GM20000 (cell line): ENCODE data around the gene BTNL8.

Source experiments
- DNase-seq: peaks from one replicate; pipeline ENCODE4 v3.0.0; 2012; ENCODE audit warnings: low spot score
- TF ChIP-seq, protein P1 (sequence below): IDR thresholded peaks from 2 replicates; pipeline ENCODE4 v1.5.1; 2012; ENCODE audit warnings: mild to moderate bottlenecking, control low read depth; ENCODE audit errors: extremely low read depth, missing control alignments

The BTNL8 gene

DNA sequence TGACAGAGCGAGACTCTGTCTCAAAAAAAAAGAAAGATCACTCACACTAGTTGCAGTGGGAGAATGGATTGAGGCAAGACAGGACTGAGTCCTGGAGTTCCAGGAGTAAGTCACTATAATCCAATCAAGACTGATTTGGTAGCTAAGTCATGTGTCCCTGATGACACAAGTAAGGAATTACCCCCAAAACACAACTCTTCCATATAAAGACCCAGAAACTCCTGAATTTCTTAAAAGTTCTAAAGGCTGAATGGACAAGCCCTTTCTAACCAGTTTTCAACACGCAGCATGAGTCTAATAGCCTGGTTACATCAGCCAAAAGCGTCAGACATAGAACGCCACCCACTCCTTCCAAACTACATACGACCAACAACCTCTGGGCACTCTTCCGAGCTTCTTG is 40.4 kb upstream of the BTNL8 start:
- no peak for DNase-seq
- TF ChIP-seq, protein P1, sequence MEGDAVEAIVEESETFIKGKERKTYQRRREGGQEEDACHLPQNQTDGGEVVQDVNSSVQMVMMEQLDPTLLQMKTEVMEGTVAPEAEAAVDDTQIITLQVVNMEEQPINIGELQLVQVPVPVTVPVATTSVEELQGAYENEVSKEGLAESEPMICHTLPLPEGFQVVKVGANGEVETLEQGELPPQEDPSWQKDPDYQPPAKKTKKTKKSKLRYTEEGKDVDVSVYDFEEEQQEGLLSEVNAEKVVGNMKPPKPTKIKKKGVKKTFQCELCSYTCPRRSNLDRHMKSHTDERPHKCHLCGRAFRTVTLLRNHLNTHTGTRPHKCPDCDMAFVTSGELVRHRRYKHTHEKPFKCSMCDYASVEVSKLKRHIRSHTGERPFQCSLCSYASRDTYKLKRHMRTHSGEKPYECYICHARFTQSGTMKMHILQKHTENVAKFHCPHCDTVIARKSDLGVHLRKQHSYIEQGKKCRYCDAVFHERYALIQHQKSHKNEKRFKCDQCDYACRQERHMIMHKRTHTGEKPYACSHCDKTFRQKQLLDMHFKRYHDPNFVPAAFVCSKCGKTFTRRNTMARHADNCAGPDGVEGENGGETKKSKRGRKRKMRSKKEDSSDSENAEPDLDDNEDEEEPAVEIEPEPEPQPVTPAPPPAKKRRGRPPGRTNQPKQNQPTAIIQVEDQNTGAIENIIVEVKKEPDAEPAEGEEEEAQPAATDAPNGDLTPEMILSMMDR: no peak

DNA sequence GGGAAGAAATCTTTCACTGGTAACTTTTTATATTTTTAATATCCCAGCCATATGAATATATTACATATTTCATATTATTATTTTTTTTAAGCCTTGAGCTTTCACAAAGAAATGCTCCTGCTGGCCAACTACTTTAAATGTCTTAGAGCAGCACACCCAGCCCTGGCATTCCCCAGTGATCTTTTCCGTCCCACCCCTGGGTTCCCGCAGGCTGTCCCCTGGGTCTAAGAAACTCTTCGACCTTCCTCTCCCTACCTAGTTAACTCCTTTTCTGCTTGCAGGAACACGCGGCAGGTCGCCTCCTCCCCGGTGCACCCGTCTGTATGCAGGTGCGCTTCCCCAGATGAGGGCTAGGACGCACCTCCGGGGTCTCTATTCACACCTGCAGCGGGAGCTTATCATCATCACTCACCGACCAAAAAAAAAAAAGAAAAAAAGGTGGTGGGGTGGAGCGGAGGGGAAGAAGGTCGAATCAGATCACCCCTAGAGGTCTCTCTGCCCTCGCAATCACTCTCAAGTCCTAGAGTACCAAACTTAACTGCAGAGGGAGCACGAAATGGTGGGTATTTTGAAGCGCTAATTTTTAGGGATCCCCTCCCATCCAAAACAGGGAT is 38.6 kb upstream of the BTNL8 start:
- TF ChIP-seq, protein P1: no peak
- peak; percentile 83 for DNase-seq

DNA sequence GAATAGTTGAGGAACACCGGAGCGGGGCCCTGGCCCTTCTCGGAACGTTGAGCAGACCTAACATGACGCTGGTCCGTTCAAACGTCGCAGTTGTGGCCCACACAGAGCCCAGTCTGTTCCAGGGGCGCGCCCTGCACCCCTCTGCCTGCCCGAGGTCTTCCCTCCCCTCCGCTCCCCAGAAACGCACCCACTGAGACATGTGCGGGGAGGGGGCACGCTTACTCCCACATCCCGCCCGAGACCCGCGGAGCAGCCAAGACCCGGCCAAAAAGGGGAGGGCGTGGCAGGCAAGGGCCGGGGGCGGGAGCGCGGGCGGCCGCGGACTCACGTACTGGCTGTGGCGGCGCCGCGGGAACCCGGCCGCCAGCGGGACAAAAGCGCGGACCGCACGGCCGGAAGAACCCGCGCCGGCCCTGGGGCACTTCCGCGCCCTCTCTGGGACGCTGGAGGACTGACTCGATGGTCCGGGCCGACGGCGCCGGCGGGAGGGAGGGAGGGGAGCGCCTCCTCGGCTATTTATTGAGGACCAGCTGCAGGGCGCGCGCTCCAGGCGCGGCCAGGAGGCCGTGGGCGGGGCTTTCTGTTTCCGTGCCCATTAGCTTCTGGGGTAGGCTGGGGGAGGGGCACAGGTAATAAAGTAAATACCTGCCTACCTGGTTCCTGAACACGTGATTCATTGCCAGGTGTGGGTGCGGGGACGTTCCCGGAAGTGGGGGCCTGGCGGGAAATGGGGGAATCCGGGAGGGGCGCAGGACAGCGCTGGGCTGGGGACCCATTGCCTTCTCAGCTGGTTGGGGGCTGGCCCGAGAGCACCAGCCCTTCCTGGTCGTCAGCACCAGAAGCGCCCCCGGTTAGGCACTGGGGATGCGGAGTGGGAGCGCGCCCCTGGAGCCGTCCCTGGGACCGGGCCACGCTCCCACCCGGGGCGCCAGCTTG is 37.8 kb upstream of the BTNL8 start, which contains the start of gene ZFP62:
Gene ZFP62, minus strand, starts transcription at position 390 of the 936 bp plus-strand sequence. Its CDS starts 57 bp downstream, at position 333.
- TF ChIP-seq, protein P1: no peak

DNA sequence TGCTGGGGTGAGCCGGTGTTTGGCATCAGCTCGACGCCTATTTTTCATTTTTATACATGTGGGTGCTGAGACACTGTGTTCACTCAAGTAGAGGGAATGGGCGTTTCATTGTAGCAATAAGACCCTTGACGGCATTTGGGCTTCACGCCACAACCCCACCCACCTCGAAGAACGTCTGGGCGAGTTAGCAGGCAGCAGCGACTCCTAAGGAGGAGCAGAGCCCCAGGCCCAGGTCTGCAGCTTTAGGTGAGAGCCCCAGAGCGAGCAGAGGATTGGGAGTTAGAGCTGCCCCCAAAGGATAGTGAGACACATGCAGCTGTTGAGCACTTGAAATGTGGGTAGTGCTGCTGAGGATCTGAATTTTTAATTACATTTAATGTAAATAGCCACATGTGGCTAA is 36.3 kb upstream of the BTNL8 start:
- DNase-seq: no peak
- TF ChIP-seq, protein P1: no peak

More for the DNA sequence above, 37.8 kb upstream of the BTNL8 start, which contains the start of gene ZFP62:
- DNase-seq: peak; percentile 95

DNA sequence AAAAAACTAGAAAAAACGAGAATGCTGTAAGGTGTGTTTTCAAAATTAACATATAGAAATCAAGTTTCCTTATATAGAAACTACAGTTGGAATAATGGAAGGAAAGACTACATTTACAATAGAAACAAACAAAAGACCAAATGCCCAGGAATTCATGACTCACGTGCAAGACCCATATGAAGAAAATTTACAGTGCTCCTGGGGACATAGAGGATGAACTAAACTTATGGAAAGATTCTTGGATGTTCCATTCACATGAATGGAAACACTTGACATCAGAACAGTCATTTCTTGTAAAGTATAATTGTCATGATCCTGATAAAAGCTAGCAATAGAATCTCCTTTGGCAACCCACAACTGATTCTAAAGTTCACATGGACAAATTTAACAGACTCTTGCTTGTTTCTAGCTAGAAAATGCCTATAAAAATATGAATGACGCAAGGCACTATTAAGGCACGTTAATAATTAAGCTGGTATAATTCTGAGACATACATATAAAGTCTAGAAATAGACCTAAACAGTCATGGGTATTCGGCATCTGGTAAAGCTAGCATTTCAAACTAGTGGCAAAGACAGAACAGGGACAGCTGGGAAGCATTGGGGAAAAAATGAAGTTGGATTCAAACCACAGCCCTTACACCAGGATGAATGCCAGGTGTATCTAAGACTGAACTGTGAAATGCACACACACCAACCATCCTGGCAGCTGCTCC is 32.8 kb upstream of the BTNL8 start:
- TF ChIP-seq, protein P1: no peak
- DNase-seq: no peak

DNA sequence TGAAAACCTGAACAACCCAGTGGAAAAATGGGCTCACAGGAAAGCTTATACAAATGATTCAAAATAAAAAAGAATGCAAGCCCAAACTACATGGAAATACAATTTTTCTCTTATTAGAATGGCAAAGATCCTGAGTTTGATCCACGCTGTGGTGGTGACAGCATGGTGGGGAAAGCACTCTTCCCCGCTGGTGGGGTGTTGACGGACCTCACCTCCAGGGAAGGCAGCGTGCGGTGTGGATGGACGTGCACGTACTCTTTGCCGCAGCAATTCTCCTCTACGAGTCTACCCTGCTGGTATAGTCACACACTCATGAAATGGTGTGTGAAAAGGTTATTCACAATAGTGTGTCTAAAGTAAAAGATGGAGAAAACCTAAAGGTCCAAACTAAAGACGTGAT is 32.0 kb upstream of the BTNL8 start:
- no peak for DNase-seq
- TF ChIP-seq, protein P1: no peak
